ENCODE results near the gene LYPD6. TPM values are rescaled to one million over a fixed set of nuclear protein-coding genes. Genes with fewer than 3 reads are reported as not detected.
"Not testable (repeated sequence)": the region's sequence is repeated elsewhere in the genome, so short reads cannot be mapped to it uniquely, and the experiment has no call there.

Gene LYPD6
- total RNA-seq, 1 donor from 2014 or later: 0.26 TPM

DNA sequence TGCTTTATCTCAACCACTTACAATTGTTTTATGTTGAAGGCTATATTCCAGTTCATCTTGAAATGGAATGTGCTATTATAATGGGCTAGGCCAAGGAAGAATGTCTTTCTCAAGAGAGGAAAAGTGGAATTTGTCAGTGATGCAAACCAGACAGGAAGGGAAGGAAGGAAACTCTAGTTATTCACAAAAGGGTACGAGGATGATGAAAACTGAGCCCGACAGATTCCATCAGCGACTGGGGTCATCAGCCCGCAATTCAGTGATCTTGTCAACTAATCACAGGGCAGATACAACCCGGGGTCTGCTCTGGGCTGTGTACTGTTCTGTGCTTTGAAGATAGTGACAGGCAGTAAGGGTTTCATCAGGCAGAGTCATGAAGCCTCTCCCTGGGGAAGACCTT lies 23.4 kb upstream of the LYPD6 start:
- FAIRE-seq: no peak

DNA sequence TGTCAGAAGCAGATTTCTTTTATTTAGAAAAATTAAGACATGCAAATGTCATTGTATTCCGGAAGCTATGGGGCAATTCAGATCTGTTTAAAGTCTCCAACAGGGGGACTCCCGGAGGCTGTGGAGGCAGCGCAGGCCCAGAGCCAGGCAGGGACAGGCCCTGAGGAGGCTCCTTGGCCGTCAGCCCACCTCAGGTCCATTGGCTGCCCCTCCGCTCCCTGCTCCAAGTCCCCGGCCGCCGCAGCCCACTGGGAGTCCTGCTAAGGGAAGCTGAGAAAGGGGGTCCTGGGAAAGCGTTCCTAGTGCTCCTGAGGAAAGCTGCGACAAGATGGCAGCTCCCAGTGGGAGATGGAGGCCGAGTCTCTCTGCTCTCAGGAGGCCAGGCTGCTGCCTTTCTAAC lies 20.0 kb upstream of the LYPD6 start:
- DNase-seq (ENCODE audit: low read depth) (no peak), FAIRE-seq (no peak)
- TF ChIP-seq, protein P1, sequence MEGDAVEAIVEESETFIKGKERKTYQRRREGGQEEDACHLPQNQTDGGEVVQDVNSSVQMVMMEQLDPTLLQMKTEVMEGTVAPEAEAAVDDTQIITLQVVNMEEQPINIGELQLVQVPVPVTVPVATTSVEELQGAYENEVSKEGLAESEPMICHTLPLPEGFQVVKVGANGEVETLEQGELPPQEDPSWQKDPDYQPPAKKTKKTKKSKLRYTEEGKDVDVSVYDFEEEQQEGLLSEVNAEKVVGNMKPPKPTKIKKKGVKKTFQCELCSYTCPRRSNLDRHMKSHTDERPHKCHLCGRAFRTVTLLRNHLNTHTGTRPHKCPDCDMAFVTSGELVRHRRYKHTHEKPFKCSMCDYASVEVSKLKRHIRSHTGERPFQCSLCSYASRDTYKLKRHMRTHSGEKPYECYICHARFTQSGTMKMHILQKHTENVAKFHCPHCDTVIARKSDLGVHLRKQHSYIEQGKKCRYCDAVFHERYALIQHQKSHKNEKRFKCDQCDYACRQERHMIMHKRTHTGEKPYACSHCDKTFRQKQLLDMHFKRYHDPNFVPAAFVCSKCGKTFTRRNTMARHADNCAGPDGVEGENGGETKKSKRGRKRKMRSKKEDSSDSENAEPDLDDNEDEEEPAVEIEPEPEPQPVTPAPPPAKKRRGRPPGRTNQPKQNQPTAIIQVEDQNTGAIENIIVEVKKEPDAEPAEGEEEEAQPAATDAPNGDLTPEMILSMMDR (IDR thresholded peaks at IDR 0.05; ENCODE audit: insufficient read depth, low read length, severe bottlenecking): no peak
- no peak overlapping the region for H3K4me3 ChIP-seq (ENCODE audit: low read depth, low read length)
- peaks cover 3% of the 10 kb centered on the region for H3K27me3 ChIP-seq (ENCODE audit: control insufficient read depth, insufficient read depth, low read length)
- no peaks in the 10 kb centered on the region for H3K36me3 ChIP-seq (ENCODE audit: control insufficient read depth, insufficient read depth, low read length)

More for the DNA sequence above, 23.4 kb upstream of the LYPD6 start:
- TF ChIP-seq, protein P1 (IDR thresholded peaks at IDR 0.05; ENCODE audit: insufficient read depth, low read length, severe bottlenecking): no peak
- no peaks in the 10 kb centered on the region for H3K36me3 ChIP-seq (ENCODE audit: control insufficient read depth, insufficient read depth, low read length)
- no peak overlapping the region for H3K4me3 ChIP-seq (ENCODE audit: low read depth, low read length)
- no peak for DNase-seq (ENCODE audit: low read depth)
- H3K27me3 ChIP-seq (ENCODE audit: control insufficient read depth, insufficient read depth, low read length): peaks cover 2% of the 10 kb centered on the region

DNA sequence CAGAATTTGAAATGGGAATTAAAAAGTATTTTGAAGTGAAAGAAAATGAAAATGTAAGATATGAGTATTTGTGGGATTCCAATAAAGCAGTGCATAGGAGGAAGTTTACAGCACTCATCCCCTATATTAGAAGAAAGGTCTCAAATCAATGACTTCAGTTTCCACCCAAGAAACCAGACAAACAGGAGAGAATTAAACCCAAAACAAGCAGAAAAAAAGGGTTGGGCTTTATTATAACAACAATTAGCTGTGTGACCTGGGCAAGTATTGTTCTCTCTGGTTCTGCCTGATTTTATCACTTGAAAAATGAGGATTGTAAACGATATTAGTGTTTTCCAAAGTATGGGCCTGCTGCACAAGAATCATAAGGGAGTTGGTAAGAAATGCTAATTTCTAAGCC lies 18.3 kb upstream of the LYPD6 start:
- TF ChIP-seq, protein P1 (IDR thresholded peaks at IDR 0.05; ENCODE audit: insufficient read depth, low read length, severe bottlenecking): no peak
- Histone ChIP-seq H3K27me3 (ENCODE audit: control insufficient read depth, insufficient read depth, low read length) (peaks cover 3% of the 10 kb centered on the region), H3K36me3 (ENCODE audit: control insufficient read depth, insufficient read depth, low read length) (no peaks in the 10 kb centered on the region), H3K4me3 (ENCODE audit: low read depth, low read length) (no peak overlapping the region)
- no peak for DNase-seq (ENCODE audit: low read depth)
- no peak for FAIRE-seq

DNA sequence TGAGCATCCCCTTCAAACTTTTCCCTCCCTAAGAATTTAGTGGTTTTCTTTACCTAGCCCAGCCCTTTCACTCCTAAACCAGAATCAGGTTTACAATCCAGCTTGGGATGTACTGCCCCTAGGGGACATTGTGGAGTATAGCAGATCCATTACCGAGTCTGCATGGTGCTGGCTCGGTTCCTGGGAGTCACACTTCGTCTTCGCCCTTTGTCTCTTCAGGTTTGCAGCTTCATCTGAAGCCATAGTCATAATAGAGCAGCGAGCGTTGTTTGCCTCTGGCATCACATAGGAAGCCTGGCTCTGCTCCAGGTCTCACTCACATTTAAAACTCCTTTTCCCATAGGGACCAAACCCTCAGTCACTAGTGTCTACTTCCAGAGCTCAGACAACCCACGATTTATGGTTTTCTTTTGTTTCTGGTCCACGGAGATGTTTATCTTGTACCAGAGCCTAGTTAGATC lies 16.8 kb upstream of the LYPD6 start:
- DNase-seq (ENCODE audit: low read depth) (peak; percentile 71), FAIRE-seq (no peak)
- TF ChIP-seq, protein P1 (IDR thresholded peaks at IDR 0.05; ENCODE audit: insufficient read depth, low read length, severe bottlenecking): peak; percentile 83
- H3K4me3 ChIP-seq (ENCODE audit: low read depth, low read length): no peak overlapping the region
- H3K36me3 ChIP-seq (ENCODE audit: control insufficient read depth, insufficient read depth, low read length): no peaks in the 10 kb centered on the region
- H3K27me3 ChIP-seq (ENCODE audit: control insufficient read depth, insufficient read depth, low read length): peaks cover 3% of the 10 kb centered on the region

DNA sequence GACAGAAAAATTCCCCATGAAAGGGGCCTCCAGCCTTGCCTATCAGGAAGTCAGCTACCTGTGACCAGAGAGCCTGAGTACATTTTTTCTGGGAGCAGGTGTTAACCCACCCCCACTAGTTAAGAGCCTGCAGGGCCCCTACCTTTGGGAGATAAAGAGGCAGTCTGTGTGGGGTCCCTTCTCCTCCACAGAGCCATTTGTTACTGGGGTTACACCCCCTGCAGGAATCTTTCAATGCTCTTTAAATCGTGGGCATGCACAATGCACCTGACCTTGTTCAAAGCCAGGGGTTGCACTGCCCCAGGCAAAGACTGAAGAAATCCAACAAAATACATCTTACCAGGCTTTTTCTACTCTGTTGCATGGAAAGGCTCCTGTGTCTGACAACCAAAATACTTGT lies 15.7 kb upstream of the LYPD6 start:
- no peak overlapping the region for H3K4me3 ChIP-seq (ENCODE audit: low read depth, low read length)
- TF ChIP-seq, protein P1 (IDR thresholded peaks at IDR 0.05; ENCODE audit: insufficient read depth, low read length, severe bottlenecking): no peak
- no peaks in the 10 kb centered on the region for H3K36me3 ChIP-seq (ENCODE audit: control insufficient read depth, insufficient read depth, low read length)
- peaks cover 3% of the 10 kb centered on the region for H3K27me3 ChIP-seq (ENCODE audit: control insufficient read depth, insufficient read depth, low read length)
- DNase-seq (ENCODE audit: low read depth): no peak
- FAIRE-seq: no peak

DNA sequence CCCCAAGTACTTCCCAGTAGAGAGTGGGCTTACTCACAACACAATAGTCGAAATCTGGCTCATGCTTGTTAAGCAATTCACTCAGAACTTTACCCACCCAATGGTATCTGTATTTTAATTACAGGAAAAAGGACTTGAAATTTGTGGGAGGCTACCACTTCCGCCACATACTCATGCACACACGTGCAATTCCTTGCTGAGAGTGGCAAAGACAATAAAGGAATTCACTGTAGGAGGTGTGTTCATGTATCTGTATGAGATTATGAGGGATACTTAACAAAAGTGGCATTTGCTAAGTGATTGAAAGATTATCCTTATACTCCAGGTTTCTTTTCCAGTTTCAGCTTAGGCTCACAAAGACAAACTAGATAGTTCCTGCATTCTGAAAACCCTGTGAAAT lies 14.9 kb upstream of the LYPD6 start:
- no peaks in the 10 kb centered on the region for H3K36me3 ChIP-seq (ENCODE audit: control insufficient read depth, insufficient read depth, low read length)
- no peak overlapping the region for H3K4me3 ChIP-seq (ENCODE audit: low read depth, low read length)
- no peak for FAIRE-seq
- TF ChIP-seq, protein P1 (IDR thresholded peaks at IDR 0.05; ENCODE audit: insufficient read depth, low read length, severe bottlenecking): no peak
- H3K27me3 ChIP-seq (ENCODE audit: control insufficient read depth, insufficient read depth, low read length): peaks cover 3% of the 10 kb centered on the region
- no peak for DNase-seq (ENCODE audit: low read depth)

DNA sequence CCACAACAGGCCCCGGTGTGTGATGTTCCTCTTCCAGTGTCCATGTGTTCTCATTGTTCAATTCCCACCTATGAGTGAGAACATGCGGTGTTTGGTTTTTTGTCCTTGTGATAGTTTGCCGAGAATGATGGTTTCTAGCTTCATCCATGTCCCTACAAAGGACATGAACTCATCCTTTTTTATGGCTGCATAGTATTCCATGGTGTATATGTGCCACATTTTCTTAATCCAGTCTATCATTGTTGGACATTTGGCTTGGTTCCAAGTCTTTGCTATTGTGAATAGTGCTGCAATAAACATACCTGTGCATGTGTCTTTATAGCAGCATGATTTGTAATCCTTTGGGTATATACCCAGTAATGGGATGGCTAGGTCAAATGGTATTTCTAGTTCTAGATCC lies 11.8 kb upstream of the LYPD6 start:
- not testable (repeated sequence) for FAIRE-seq; DNase-seq (ENCODE audit: low read depth); H3K36me3 ChIP-seq (ENCODE audit: control insufficient read depth, insufficient read depth, low read length); H3K27me3 ChIP-seq (ENCODE audit: control insufficient read depth, insufficient read depth, low read length); H3K4me3 ChIP-seq (ENCODE audit: low read depth, low read length)
